HUES48 (cell line): ENCODE data around the gene TM9SF2.

Experiments
- H3K27ac ChIP-seq: one replicate; pipeline ENCODE4 v1.7.0; 2013; ENCODE audit warnings: low read depth, low read length, inconsistent platforms
- H3K27me3 ChIP-seq: 2 replicates; pipeline ENCODE4 v1.6.1; 2013; ENCODE audit warnings: mild to moderate bottlenecking, low read length; ENCODE audit not compliant: control insufficient read depth, insufficient read depth
- H3K36me3 ChIP-seq: 2 replicates; pipeline ENCODE4 v1.6.1; 2013; ENCODE audit warnings: low read length; ENCODE audit not compliant: control insufficient read depth, insufficient read depth
- H3K4me1 ChIP-seq: 2 replicates; pipeline ENCODE4 v1.6.1; 2013; ENCODE audit warnings: mild to moderate bottlenecking, low read length; ENCODE audit not compliant: control insufficient read depth, insufficient read depth
- H3K4me3 ChIP-seq: 2 replicates; pipeline ENCODE4 v1.5.1; 2013; ENCODE audit warnings: mild to moderate bottlenecking, low read depth, low read length
- H3K9ac ChIP-seq: 2 replicates; pipeline ENCODE4 v1.6.1; 2013; ENCODE audit warnings: mild to moderate bottlenecking, low read depth, low read length, moderate library complexity
- H3K9me3 ChIP-seq: 2 replicates; pipeline ENCODE4 v1.6.1; 2013; ENCODE audit warnings: low read length; ENCODE audit not compliant: control insufficient read depth, insufficient read depth

The TM9SF2 gene

DNA sequence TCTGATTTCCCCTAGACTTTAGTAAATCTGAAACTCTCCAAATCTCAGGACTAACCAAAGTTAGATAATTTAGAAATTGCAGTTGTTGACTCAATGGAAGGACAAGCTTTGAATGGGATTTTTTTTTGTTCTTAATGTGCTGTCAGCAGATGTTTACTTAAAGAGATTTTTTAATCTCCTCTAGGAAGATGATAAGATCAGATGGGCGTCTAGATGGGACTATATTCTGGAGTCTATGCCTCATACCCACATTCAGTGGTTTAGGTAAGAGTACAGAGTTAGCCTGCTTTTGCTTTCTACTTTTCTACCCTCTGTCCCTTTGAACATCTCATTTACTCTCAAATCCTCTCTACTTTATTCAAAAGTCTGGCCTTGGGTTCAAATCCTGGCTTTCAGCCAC is 39.3 kb downstream of the TM9SF2 start:
- Histone ChIP-seq H3K36me3 (peaks cover 80% of the 10 kb centered on the region), H3K27me3 (no peaks in the 10 kb centered on the region), H3K27ac (no peak overlapping the region), H3K9ac (no peak overlapping the region), H3K9me3 (no peaks in the 10 kb centered on the region), H3K4me1 (no peaks in the 10 kb centered on the region), H3K4me3 (no peak overlapping the region)

DNA sequence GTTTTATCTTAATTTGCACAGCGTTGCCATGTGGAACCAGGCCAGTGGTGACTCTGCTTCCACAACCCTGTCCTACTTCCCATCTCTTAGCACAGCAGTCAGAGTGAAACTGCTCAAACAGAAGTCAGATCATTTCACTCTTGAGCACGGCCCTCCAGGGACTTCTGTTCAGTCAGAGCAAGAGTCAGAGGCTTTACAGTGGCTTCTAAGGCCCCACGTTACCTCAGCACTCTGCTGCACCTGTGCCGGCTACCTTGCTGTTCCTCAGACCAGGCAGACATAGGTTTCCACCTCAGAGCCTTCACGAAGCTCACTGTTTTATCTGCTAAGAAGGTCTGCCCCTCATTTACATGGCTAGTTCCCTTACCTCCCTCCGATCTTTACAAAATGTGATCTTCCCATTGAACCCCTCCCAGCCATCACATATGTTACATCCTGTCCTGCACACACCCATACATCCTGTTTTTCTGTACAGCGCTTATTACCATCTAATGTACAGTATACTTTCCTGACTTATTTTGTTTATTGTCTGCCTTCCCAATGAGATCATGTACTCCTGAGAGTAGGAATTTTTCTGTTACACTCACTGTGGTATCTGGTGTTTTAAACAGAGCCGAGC is 41.6 kb downstream of the TM9SF2 start:
- Histone ChIP-seq H3K27ac (no peak overlapping the region), H3K27me3 (no peaks in the 10 kb centered on the region), H3K4me3 (no peak overlapping the region), H3K36me3 (peaks cover 87% of the 10 kb centered on the region), H3K4me1 (no peaks in the 10 kb centered on the region), H3K9ac (no peak overlapping the region), H3K9me3 (no peaks in the 10 kb centered on the region)

DNA sequence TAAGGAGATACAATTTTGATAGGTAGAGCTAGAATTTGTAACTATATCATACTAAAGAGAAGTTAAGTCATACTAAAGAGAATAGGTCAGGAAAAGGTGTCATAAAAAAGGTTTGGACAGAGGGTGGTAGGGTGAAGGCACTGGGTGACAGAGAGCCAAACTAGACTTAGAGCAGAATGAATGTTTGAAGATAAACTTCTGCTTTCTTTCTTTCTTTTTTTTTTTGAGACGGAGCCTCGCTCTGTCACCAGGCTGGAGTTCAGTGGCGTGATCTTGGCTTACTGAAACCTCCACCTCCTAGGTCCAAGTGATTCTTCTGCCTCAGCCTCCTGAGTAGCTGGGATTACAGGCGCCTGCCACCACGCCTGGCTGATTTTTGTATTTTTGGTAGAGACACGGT is 44.1 kb downstream of the TM9SF2 start:
- Histone ChIP-seq H3K27ac (no peak overlapping the region), H3K4me1 (no peaks in the 10 kb centered on the region), H3K4me3 (no peak overlapping the region), H3K36me3 (peaks cover 93% of the 10 kb centered on the region), H3K27me3 (no peaks in the 10 kb centered on the region), H3K9me3 (no peaks in the 10 kb centered on the region), H3K9ac (no peak overlapping the region)

DNA sequence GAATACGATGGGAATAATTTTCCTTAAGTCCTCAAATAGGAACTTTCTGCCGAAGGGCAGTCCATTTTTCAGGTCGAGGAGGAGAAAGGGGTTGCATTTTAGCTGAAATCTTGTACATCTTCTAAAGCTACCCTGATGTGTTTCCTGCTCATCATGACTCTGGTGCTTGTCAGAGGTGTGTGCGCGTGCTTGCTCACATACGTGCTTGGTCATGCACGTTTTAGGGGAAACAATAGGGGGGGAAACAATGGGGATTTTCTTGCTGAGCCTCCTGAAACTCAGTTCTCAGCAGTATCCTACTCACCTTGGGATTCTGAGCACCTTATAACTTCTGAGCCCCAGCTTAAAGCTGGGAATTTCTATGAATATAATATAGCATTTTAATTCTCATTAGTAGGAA is 44.7 kb downstream of the TM9SF2 start:
- H3K27me3 ChIP-seq, result no peaks in the 10 kb centered on the region
- peaks cover 93% of the 10 kb centered on the region for H3K36me3 ChIP-seq
- no peak overlapping the region for H3K27ac ChIP-seq
- no peak overlapping the region for H3K4me3 ChIP-seq
- H3K9me3 ChIP-seq, result no peaks in the 10 kb centered on the region
- H3K9ac ChIP-seq, result no peak overlapping the region
- no peaks in the 10 kb centered on the region for H3K4me1 ChIP-seq

DNA sequence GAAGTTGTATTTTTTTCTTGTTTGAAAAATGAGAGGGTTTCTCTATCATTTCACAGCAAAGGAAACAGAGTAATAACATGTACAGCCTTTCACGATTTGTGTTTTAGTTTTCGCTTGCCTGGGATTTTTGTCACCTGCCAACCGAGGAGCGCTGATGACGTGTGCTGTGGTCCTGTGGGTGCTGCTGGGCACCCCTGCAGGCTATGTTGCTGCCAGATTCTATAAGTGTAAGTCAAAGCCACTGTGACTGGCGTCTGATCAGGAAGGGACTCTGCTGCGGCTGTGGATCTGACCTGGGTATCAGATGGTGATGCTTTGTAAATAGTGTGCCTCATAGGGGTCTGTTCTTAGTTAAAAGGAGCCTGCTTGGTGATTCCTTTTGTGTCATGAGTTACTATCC is 45.6 kb downstream of the TM9SF2 start:
- Histone ChIP-seq H3K9me3 (no peaks in the 10 kb centered on the region), H3K4me3 (no peak overlapping the region), H3K9ac (no peak overlapping the region), H3K36me3 (peaks cover 94% of the 10 kb centered on the region), H3K4me1 (no peaks in the 10 kb centered on the region), H3K27me3 (no peaks in the 10 kb centered on the region), H3K27ac (no peak overlapping the region)

GRCh38 chr13:99548448-99548847 is 47.2 kb downstream of the TM9SF2 start:
- no peaks in the 10 kb centered on the region for H3K4me1 ChIP-seq
- no peak overlapping the region for H3K4me3 ChIP-seq
- peaks cover 93% of the 10 kb centered on the region for H3K36me3 ChIP-seq
- H3K9ac ChIP-seq, result no peak overlapping the region
- no peaks in the 10 kb centered on the region for H3K27me3 ChIP-seq
- no peaks in the 10 kb centered on the region for H3K9me3 ChIP-seq
- no peak overlapping the region for H3K27ac ChIP-seq

DNA sequence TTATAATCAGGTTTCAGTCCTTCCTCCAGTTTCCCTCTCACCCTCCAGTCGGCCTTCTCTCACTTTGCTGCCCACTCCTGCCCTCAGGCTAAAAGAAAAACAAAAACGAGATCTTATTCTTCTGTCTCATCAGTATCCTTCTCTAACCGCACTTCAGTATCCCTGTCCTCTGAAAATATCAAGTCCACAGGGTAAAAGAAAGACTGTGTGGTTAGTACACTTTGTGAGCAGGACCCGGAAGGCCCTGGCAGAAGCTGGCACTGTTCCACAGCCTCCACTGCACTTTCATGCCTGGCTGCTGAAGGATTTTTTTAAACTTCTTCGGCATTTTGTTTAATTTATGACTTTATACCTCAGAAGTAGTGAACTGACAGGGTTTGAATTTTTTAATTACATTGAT is 51.8 kb downstream of the TM9SF2 start:
- Histone ChIP-seq H3K4me1 (no peaks in the 10 kb centered on the region), H3K27ac (no peak overlapping the region), H3K36me3 (peaks cover 85% of the 10 kb centered on the region)

GRCh38 chr13:99555149-99555548 is 53.9 kb downstream of the TM9SF2 start:
- no peak overlapping the region for H3K27ac ChIP-seq
- H3K4me3 ChIP-seq, result no peak overlapping the region
- no peaks in the 10 kb centered on the region for H3K27me3 ChIP-seq
- H3K9ac ChIP-seq, result no peak overlapping the region
- H3K4me1 ChIP-seq, result no peaks in the 10 kb centered on the region
- peaks cover 77% of the 10 kb centered on the region for H3K36me3 ChIP-seq
- H3K9me3 ChIP-seq, result no peaks in the 10 kb centered on the region

More for the DNA sequence above, 51.8 kb downstream of the TM9SF2 start:
- no peak overlapping the region for H3K4me3 ChIP-seq
- no peak overlapping the region for H3K9ac ChIP-seq
- H3K27me3 ChIP-seq, result no peaks in the 10 kb centered on the region
- H3K9me3 ChIP-seq, result no peaks in the 10 kb centered on the region

- Histone ChIP-seq H3K4me3 (no peak overlapping the region), H3K4me1 (no peaks in the 10 kb centered on the region), H3K9ac (no peak overlapping the region), H3K27ac (no peak overlapping the region), H3K36me3 (peaks cover 75% of the 10 kb centered on the region), H3K27me3 (no peaks in the 10 kb centered on the region), H3K9me3 (no peaks in the 10 kb centered on the region)
Observed at GRCh38 chr13:99556867-99557443, 55.7 kb downstream of the TM9SF2 start.

- H3K4me3 ChIP-seq, result no peak overlapping the region
- no peaks in the 10 kb centered on the region for H3K27me3 ChIP-seq
- peaks cover 66% of the 10 kb centered on the region for H3K36me3 ChIP-seq
- no peak overlapping the region for H3K27ac ChIP-seq
- H3K4me1 ChIP-seq, result no peaks in the 10 kb centered on the region
- no peak overlapping the region for H3K9ac ChIP-seq
- no peaks in the 10 kb centered on the region for H3K9me3 ChIP-seq
Observed at GRCh38 chr13:99558570-99559180, 57.4 kb downstream of the TM9SF2 start.

DNA sequence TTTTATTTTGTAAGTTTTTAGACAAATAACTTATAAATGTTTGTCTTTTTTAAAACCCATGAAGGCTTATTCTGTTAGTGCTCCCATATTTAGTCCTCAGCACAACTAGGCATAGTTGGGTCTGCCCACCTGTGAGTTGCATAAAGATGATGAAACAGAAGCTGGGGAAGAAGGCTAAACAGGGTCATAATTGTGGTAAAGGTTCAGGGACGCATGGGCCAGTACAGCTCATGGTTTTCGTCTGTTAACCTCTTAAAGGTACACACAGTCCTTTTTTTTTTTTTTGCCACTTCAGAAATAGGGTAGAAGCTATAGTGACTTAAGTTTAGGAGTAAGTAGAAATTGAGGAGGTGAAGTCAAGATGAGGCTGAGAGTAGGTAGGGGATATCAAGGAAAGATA is 58.3 kb downstream of the TM9SF2 start:
- Histone ChIP-seq H3K4me3 (no peak overlapping the region), H3K27me3 (no peaks in the 10 kb centered on the region), H3K36me3 (peaks cover 61% of the 10 kb centered on the region), H3K27ac (no peak overlapping the region), H3K9me3 (no peaks in the 10 kb centered on the region), H3K4me1 (no peaks in the 10 kb centered on the region), H3K9ac (no peak overlapping the region)
